Spinal cord (tissue), 10 donors: ENCODE data around the gene MAGOH. TPM values are rescaled to one million over a fixed set of nuclear protein-coding genes. Genes with fewer than 3 reads are reported as not detected.
"Not testable (repeated sequence)": the region's sequence is repeated elsewhere in the genome, so short reads cannot be mapped to it uniquely, and the experiment has no call there.

Source experiments
- DNase-seq, 6 donors: peaks; one replicate each; pipeline versions ENCODE4 v3.0.0 to v3.0.0-alpha.2; 2013 to 2015; ENCODE audit warnings: low spot score in 6 of 6, low read depth in 4 of 6
- H3K27ac ChIP-seq: one replicate; pipeline ENCODE4 v1.5.1; 2013; ENCODE audit warnings: low read depth, low read length, control low read depth
- H3K27me3 ChIP-seq: one replicate; pipeline ENCODE4 v1.6.1; 2013; ENCODE audit warnings: low read length; ENCODE audit not compliant: control insufficient read depth, insufficient read depth
- H3K36me3 ChIP-seq: one replicate; pipeline ENCODE4 v1.6.1; 2013; ENCODE audit warnings: low read length; ENCODE audit not compliant: control insufficient read depth, insufficient read depth
- H3K4me1 ChIP-seq: one replicate; pipeline ENCODE4 v1.6.1; 2013; ENCODE audit warnings: low read length; ENCODE audit not compliant: control insufficient read depth, insufficient read depth
- H3K4me3 ChIP-seq: one replicate; pipeline ENCODE4 v1.5.1; 2013; ENCODE audit warnings: low read depth, low read length, control low read depth
- H3K9me3 ChIP-seq: one replicate; pipeline ENCODE4 v1.6.1; 2013; ENCODE audit warnings: low read length; ENCODE audit not compliant: control insufficient read depth, insufficient read depth
- WGBS: methylation state at CpG from one replicate; pipeline ENCODE4 v1.1.5; 2013; ENCODE audit warnings: missing lambda C conversion rate; ENCODE audit not compliant: insufficient coverage; 5-methylcytosine and 5-hydroxymethylcytosine counted together
- long read RNA-seq, 4 donors: transcript quantifications; one replicate each; lab custom pipeline, GENCODE V29; 2026
- polyA plus RNA-seq, 2 donors: library from polyadenylated mRNA; unstranded; fragments of 120-200 nt; gene quantifications; one replicate each; pipeline ENCODE4 v1.2.1, GENCODE V29; 2013; ENCODE audit not compliant: insufficient read length in 2 of 2
- total RNA-seq, 2 donors: library from RNA; depleted of rRNA in 1 of 2; stranded (reverse); fragments of 120-200 nt in 1 of 2; fragments of >200 nt in 1 of 2; gene quantifications; one replicate each; pipeline versions ENCODE4 v1.2.3 to v1.2.4, GENCODE V29; 2013 to 2014
- donor health status: healthy.

The MAGOH gene
- total RNA-seq: 10 to 100 TPM; 22.3 to 28.5 TPM
- 10 to 100 TPM; 40.0 to 40.2 TPM for polyA plus RNA-seq
- long read RNA-seq, donor 1, transcript MAGOH-201 (4 exons, 500 nt): minor isoform, 6 of 31 reads
- long read RNA-seq, donor 1, transcript MAGOH-202 (5 exons, 756 nt): major isoform, 20 of 31 reads
- long read RNA-seq, donor 1, partial matches to known transcripts: 0 of 31 reads
- long read RNA-seq, donor 1, other reads (novel, unspliced or antisense): 0 of 31 reads
- long read RNA-seq, donor 2, transcript MAGOH-202 (5 exons, 756 nt): major isoform, 9 of 12 reads
- long read RNA-seq, donor 2, partial matches to known transcripts: 0 of 12 reads
- long read RNA-seq, donor 2, other reads (novel, unspliced or antisense): 0 of 12 reads
- long read RNA-seq, donor 3, transcript MAGOH-202 (5 exons, 756 nt): major isoform, 9 of 12 reads
- long read RNA-seq, donor 3, partial matches to known transcripts: 0 of 12 reads
- long read RNA-seq, donor 3, other reads (novel, unspliced or antisense): 0 of 12 reads
- long read RNA-seq, donor 4, transcript MAGOH-201 (4 exons, 500 nt): minor isoform, 20 of 79 reads
- long read RNA-seq, donor 4, transcript MAGOH-202 (5 exons, 756 nt): major isoform, 51 of 79 reads
- long read RNA-seq, donor 4, partial matches to known transcripts: 0 of 79 reads
- long read RNA-seq, donor 4, other reads (novel, unspliced or antisense): 6 of 79 reads

DNA sequence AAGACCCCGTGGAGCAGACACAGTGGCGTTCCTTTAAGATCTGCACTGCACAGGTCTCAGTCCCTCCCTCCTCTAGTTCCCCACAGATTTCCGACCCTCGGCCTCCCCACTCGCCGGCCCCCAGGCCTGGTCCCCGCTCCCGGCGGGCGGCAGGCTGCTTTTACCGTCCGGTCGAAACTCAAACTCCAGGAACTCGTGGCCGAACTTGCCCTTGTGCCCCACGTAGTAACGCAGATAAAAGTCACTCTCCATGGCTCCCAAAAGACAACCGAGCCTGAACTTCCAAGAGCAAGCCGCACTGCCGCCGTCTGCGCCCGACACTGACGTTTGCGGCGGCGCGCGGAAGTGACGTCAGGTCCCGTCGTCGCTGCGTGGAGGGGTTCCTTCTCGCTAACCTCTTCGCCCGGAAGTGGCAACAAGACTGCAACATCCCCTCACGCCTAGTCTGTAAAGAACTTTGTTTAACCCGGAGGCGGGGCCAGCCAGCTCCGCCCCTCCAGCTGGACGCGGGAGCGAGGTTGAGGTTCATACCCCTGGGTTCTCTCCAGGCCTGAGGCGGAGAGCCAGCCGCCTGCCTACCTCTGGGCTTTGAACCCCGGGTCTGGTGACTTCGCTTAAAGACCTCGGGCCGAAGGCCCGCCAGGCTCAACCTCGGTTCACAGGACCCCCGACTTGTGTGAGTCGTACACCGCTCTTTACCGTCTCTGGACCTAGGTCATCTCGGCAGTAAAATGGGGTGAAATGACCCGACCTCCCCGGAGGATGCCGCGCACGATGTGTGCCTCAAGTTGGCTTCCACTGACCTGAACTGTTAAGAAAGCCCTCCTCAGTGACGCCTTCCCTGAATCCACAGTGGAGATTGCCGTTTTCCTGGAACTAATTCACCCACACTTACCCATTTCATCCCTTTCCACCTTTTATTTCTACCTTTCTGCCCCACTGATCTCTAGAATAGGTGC lies at the start of gene MAGOH:
Gene MAGOH (minus strand): TSS at position 322 of the 959 bp plus-strand sequence. CDS start 70 bp downstream, at position 252.
- Histone ChIP-seq H3K4me3 (peak within 1 kb of the TSS; percentile 96), H3K36me3 (peaks cover 7% of the 10 kb centered on the region), H3K4me1 (peaks cover 17% of the 10 kb centered on the region), H3K27ac (peak within 1 kb of the TSS; percentile 62), H3K27me3 (no peaks in the 10 kb centered on the region), H3K9me3 (no peaks in the 10 kb centered on the region)
- WGBS: 3% methylated on average over 63 of the region's 64 CpGs
- DNase-seq: peak; percentile 84 to 98 (median 90)

DNA sequence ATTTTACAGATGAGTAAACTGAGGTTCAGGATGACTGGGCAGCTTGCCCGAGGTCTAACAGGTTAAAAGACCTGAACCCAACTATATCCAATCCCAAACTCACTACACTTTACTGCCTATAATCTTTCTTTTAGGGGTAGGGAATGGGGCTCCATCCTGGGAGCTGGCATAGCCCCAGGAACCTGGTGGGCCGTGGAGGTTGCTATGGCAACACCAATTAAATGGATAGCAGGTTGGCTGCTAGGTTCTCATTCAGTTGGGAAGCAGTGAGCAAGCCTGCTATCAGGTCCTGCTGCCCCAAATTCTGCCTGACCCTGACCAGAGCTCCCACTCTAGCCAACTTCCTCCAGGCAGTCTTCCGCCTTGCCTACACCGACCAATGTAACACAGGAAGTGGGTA lies 48.6 kb upstream of the MAGOH start:
- H3K27me3 ChIP-seq: no peaks in the 10 kb centered on the region
- H3K36me3 ChIP-seq: peaks cover 47% of the 10 kb centered on the region
- DNase-seq: peak in 2 of 6 donors; percentile 72 to 90
- no peak overlapping the region for H3K27ac ChIP-seq
- no peak overlapping the region for H3K4me3 ChIP-seq
- H3K9me3 ChIP-seq: no peaks in the 10 kb centered on the region
- WGBS: 0% methylated on average over 1 of the region's 4 CpGs
- H3K4me1 ChIP-seq: peaks cover 45% of the 10 kb centered on the region

DNA sequence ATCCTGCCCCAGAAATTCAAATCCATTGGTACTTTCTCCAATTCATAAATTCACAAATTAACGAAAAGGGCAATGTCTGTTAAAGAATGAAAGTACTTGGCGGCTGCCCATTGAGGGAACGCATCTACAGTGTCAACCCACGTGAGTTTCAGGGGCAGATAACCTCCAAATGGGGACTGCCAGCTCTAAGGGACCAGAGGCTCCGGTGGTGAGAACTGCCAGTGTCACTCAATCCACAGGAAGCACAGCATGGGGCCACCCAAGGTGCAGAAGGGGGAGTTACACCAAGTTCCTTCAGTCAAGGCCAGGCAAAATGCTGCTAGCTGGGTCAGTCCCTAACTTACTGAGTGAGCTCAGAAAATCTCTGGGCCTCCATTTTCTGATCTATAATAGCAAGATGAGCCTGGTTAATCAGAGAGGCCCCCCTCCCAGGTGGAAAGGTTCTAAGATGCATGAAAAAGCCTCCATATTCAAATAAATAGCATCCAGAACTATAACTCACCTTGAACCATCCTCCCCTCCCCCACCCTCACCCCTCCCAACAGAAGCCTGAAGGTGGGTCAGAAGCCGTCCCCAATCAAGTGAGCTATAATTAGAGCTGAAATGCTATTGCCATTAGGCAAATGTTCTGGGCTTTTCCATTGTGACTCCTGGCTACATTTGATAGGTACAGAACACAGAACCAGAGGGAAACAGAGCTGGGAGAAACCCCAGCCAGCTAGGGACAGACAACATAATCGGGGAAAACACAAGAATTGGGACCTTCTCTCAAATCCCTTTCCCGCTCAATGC lies 47.8 kb upstream of the MAGOH start:
- H3K9me3 ChIP-seq: no peaks in the 10 kb centered on the region
- no peak overlapping the region for H3K27ac ChIP-seq
- no peaks in the 10 kb centered on the region for H3K27me3 ChIP-seq
- H3K36me3 ChIP-seq: peaks cover 41% of the 10 kb centered on the region
- H3K4me3 ChIP-seq: no peak overlapping the region
- H3K4me1 ChIP-seq: peaks cover 49% of the 10 kb centered on the region
- no peak for DNase-seq
- 26% methylated on average over 4 of the region's 8 CpGs for WGBS

DNA sequence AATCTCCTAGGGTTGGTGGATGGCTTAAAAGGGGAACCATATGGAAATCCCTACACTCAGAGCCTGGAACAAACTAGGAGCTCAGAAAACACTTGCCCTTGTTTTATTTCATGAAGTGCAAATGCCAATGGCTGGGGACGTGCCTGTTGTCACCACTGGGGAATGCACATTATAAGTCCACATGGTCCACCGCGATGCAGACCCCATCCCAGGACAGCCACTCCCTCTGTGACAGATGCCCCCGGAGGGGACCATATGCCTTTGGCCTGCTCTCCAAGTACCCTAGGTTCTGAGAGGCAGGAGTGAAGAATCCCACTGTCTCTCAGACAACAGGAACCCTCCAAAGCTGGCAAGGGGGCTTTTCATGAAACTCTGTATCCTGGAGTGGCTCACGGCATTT lies 47.2 kb upstream of the MAGOH start:
- Histone ChIP-seq H3K36me3 (peaks cover 44% of the 10 kb centered on the region), H3K4me1 (peaks cover 48% of the 10 kb centered on the region), H3K4me3 (no peak overlapping the region), H3K9me3 (no peaks in the 10 kb centered on the region), H3K27ac (no peak overlapping the region), H3K27me3 (no peaks in the 10 kb centered on the region)
- 29% methylated on average over 2 of the region's 5 CpGs for WGBS
- DNase-seq: no peak

DNA sequence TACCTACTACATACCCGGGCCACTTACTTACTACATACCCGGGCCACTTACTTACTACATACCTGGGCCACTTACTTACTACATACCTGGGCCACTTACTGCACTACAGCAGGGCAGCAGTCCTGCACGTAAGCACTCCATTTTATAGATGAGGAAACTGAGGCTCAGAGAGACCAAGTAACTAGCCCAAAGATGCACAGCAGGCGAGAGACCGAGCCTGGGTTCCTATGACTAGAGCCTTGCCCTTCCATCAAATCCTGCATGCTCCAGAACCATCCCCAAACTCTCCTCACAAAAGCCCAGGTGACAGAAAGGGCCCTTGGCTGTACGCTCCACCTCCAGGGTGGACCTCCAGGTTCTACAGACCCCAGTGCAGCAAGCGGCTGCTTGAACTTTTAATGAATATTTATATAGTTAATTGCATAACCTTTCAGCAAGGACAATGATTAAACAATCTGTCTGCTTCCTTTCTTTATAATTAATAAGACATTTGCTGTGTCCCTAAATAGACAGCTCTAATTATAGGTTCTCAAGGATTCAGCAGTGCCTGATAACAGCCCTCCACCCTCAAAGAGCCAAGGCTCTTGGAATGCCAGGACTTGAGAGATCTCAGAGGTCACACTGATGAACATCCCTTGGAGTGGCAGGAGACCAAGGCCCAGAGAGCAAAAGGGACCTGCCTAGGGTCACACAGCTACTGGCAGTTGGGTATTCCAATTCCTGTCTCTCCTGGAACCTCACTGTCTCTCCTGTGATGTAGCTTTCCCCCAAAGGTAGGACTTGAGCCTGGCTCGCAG lies 46.1 kb upstream of the MAGOH start:
- WGBS: 92% methylated on average over 4 of the region's 8 CpGs
- Histone ChIP-seq H3K4me3 (no peak overlapping the region), H3K36me3 (peaks cover 50% of the 10 kb centered on the region), H3K4me1 (peaks cover 47% of the 10 kb centered on the region), H3K27ac (no peak overlapping the region), H3K9me3 (no peaks in the 10 kb centered on the region), H3K27me3 (no peaks in the 10 kb centered on the region)
- no peak for DNase-seq

DNA sequence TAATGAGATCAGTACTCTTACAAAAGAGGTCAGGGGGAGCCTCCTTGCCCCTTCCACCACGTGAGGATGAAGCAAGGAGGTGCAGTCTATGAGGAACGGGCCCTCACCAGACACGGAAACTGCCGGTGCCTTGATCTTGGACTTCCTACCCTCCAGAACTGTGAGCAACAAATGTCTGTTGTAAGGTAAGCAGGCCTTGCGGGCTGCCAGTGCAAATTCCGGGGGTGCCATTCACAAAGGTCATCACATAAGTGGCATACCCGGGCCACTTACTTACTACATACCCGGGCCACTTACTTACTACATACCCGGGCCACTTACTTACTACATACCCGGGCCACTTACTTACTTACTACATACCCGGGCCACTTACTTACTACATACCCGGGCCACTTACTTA lies 44.8 kb upstream of the MAGOH start:
- H3K27me3 ChIP-seq, H3K4me3 ChIP-seq, H3K27ac ChIP-seq, H3K9me3 ChIP-seq, DNase-seq: not testable (repeated sequence)
- WGBS: no CpG with 5 or more reads among the region's 12 CpGs
- H3K36me3 ChIP-seq: peaks cover 44% of the 10 kb centered on the region
- H3K4me1 ChIP-seq: peaks cover 37% of the 10 kb centered on the region

DNA sequence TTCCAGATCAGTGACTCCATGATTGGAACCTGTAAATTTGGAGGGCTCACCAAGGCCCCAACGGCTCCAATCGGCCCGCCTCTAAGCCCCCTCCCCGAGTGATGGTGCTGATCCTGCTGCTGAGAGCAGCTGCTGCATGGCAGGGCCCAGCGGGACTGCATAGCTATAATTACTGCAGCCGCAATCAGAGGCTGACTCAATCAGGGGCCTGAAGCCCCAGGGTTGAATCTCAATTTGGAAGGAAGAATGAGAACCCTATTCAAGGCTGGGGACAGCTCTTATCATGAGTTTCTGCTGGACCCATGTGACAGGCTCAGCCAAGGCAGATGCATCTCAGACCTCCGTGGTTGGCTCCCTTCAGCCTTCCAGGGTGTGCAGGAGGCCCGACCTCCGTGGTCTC lies 42.8 kb upstream of the MAGOH start:
- H3K27me3 ChIP-seq: no peaks in the 10 kb centered on the region
- H3K4me3 ChIP-seq: no peak overlapping the region
- peaks cover 20% of the 10 kb centered on the region for H3K4me1 ChIP-seq
- H3K27ac ChIP-seq: no peak overlapping the region
- peaks cover 57% of the 10 kb centered on the region for H3K36me3 ChIP-seq
- 62% methylated on average over 9 of the region's 9 CpGs for WGBS
- H3K9me3 ChIP-seq: no peaks in the 10 kb centered on the region
- peak in 1 of 6 donors; percentile 74 for DNase-seq

DNA sequence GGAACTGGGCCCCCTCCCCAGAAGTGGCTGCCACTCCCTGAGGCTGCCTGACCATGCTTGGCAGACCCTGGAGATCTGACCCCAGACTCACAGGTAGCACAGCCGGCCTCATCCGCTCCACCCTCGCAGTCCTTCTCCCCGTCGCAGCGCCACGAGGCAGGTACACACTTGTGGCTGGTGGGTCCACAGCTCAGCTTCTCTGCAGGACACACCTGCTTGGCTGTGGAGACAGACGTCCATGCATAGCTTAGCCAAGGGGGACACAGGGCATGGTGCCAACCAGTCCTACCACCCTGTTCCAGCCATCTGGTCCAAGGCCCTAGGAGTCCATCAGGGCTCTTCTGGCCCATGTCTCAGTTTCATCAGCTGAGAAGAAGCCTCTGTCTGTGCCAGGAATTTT lies 42.2 kb upstream of the MAGOH start:
- Histone ChIP-seq H3K36me3 (peaks cover 63% of the 10 kb centered on the region), H3K4me1 (peaks cover 14% of the 10 kb centered on the region), H3K27ac (no peak overlapping the region), H3K9me3 (no peaks in the 10 kb centered on the region), H3K4me3 (no peak overlapping the region), H3K27me3 (no peaks in the 10 kb centered on the region)
- DNase-seq: no peak
- 90% methylated on average over 8 of the region's 8 CpGs for WGBS
